BLaER1 (cell line): ENCODE results near the gene TRAF3.
A peak's percentile ranks its signal among the peaks of the same experiment; 100 is the strongest.

Source experiments
- H3K27ac ChIP-seq: shearing (Covaris generic); formaldehyde crosslinking; 2 replicates; pipeline ENCODE4 v1.8.1; 2022
- H3K27me3 ChIP-seq: shearing (Covaris generic); formaldehyde crosslinking; 2 replicates; pipeline ENCODE4 v1.8.1; 2022
- H3K36me3 ChIP-seq: shearing (Covaris generic); formaldehyde crosslinking; 2 replicates; pipeline ENCODE4 v1.8.1; 2022
- H3K4me1 ChIP-seq: shearing (Covaris generic); formaldehyde crosslinking; 2 replicates; pipeline ENCODE4 v1.8.1; 2022
- H3K4me2 ChIP-seq: shearing (Covaris generic); formaldehyde crosslinking; 2 replicates; pipeline ENCODE4 v1.8.1; 2022
- H3K4me3 ChIP-seq: shearing (Covaris generic); formaldehyde crosslinking; 2 replicates; pipeline ENCODE4 v1.8.1; 2022
- H3K9ac ChIP-seq: shearing (Covaris generic); formaldehyde crosslinking; 2 replicates; pipeline ENCODE4 v1.8.1; 2022
- H3K9me3 ChIP-seq: shearing (Covaris generic); formaldehyde crosslinking; 2 replicates; pipeline ENCODE4 v1.8.1; 2022
- H4K20me1 ChIP-seq: shearing (Covaris generic); formaldehyde crosslinking; 2 replicates; pipeline ENCODE4 v1.8.1; 2022
- Cebpa-rat ChIP-seq: shearing (Covaris generic); IDR thresholded peaks from 2 replicates; pipeline ENCODE4 v1.8.1; 2022

Gene TRAF3

DNA sequence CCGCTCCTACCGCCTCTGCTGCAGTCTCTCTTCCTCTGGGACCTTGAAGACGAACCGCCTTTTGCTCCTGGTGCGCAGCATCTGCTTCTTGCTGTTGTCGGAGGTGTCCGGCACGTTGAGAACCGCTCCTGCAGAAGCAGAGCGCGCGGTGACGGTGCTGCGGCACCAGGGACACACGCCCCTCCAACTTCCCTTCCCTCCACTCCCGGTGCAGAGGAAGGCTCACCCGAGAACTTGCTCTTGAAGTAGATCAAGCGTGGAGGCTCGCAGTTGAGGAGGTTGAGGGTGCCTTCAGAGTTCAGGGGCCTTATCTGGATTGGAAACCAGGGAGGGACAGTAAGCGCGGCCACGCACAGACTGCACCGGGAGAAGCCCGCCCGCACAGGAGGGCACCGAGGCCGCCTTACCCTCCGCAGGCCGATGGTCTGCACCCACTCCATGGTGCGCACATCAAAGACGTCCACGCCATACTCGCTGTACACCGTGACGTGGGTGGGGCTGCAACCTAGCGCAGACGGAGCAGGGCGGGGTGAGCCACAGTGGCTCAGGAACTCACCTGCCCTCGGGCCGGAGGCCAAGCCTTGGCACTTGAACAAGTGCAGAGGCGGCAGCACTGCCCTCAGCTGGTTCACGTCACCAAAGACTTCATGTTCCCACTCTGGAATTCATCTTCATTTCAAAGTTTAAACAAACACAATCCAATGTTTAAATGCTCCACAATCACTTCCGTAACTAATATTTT, 162.7 kb downstream of the TRAF3 start:
- H4K20me1 ChIP-seq = no peaks in the 10 kb centered on the region
- H3K4me1 ChIP-seq = peaks cover 50% of the 10 kb centered on the region
- no peaks in the 10 kb centered on the region for H3K27me3 ChIP-seq
- peak overlapping the region; percentile 68 for H3K4me2 ChIP-seq
- TF ChIP-seq Cebpa-rat = no peak
- H3K9me3 ChIP-seq = no peaks in the 10 kb centered on the region
- peaks cover 6% of the 10 kb centered on the region; the same call in 1 of the 2 replicates for H3K36me3 ChIP-seq
- H3K9ac ChIP-seq = no peak overlapping the region
- no peak overlapping the region for H3K27ac ChIP-seq
- H3K4me3 ChIP-seq = no peak overlapping the region

DNA sequence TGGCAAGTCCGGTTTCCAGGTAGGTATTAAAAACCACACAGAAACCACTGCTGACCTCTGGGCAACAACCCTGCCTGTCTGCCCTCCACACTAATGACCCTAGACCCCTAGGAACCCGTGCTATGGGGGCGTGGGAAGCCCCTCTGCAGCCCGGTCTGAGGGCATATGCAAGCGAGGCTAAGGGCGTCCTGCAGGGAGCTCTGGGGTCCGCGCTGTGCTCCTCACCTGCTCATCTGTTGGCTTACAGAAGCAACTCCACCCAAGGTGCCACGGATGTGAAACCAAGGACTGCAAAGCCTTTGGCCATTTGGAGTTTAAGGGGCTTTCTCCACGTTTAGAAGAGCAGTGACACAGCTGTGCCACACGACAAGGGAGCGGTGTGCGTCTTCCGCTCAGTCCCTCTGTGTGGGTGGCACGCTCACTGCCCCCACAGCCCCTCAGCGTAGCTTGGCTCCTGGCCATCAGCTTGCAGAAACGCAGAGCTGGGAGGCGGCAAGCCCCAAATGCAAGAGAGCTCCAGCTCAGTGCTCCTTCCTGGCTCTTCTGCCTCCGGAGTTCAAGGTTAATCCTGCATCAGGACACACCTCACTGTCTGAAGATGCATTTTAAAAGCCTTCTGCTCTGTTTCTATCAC, 163.6 kb downstream of the TRAF3 start:
- no peaks in the 10 kb centered on the region for H3K27me3 ChIP-seq
- H3K4me1 ChIP-seq = peaks cover 45% of the 10 kb centered on the region
- peaks cover 12% of the 10 kb centered on the region; the same call in 1 of the 2 replicates for H3K36me3 ChIP-seq
- H3K4me2 ChIP-seq = peak overlapping the region; percentile 0
- no peaks in the 10 kb centered on the region for H3K9me3 ChIP-seq
- H4K20me1 ChIP-seq = no peaks in the 10 kb centered on the region
- no peak for TF ChIP-seq Cebpa-rat
- no peak overlapping the region for H3K9ac ChIP-seq
- H3K4me3 ChIP-seq = no peak overlapping the region
- H3K27ac ChIP-seq = no peak overlapping the region

DNA sequence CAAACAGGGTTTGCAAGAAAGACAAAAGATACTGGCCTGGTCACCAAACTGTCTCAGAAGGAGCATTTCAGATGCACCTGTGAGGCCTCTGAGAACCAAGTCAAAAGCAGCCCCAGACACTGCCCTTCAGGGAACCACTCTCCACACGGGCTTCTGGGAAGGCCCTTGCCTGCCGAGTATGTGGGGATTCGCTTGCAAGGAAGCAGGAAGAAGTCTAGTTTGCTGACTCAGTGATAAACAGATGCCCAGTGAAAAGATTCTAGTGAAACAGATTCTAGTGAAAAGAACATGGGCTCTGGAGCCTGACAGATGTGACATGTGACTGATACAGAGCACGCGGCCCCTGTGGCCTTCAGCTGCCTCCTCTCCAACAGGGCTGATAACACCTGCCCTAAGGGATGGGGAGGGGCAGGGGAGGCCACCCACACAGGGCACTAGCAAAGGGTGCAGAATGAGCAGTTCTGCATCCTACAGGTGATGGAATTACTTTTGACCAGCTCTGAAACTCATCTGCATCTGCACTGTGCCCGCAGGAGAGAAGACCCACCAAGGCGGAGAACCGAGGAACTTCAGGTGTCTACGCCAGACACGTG, 164.3 kb downstream of the TRAF3 start:
- no peaks in the 10 kb centered on the region for H3K9me3 ChIP-seq
- H3K27ac ChIP-seq = no peak overlapping the region
- H3K36me3 ChIP-seq = peaks cover 16% of the 10 kb centered on the region
- no peaks in the 10 kb centered on the region for H3K27me3 ChIP-seq
- TF ChIP-seq Cebpa-rat = no peak
- H3K4me3 ChIP-seq = no peak overlapping the region
- peak overlapping the region; percentile 0 for H3K4me2 ChIP-seq
- H3K9ac ChIP-seq = no peak overlapping the region
- no peaks in the 10 kb centered on the region for H4K20me1 ChIP-seq
- peaks cover 42% of the 10 kb centered on the region for H3K4me1 ChIP-seq

DNA sequence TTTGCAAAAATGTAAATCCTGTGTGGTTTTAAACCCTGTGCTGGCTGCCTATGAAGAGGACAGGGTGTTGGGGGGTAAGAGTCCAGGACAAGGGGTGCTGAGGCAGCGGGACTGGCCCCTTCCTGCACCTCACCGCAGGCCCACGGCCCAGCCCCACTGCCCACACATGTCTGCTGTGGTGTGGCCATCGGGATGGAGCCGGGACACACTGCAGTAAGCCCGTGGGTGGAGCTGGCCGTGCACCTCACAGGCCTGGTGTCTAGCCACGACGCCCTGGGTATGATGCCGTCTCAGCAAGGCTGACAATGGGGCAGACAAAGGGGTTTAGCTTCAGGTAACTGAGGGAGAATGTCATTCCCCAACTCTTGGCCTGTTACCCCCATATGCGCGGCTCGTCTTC, 164.8 kb downstream of the TRAF3 start:
- Histone ChIP-seq H3K4me3 (no peak overlapping the region), H4K20me1 (no peaks in the 10 kb centered on the region), H3K9me3 (no peaks in the 10 kb centered on the region), H3K4me1 (peaks cover 45% of the 10 kb centered on the region), H3K36me3 (peaks cover 19% of the 10 kb centered on the region), H3K9ac (no peak overlapping the region), H3K27ac (no peak overlapping the region), H3K4me2 (no peak overlapping the region), H3K27me3 (no peaks in the 10 kb centered on the region)
- no peak for TF ChIP-seq Cebpa-rat

DNA sequence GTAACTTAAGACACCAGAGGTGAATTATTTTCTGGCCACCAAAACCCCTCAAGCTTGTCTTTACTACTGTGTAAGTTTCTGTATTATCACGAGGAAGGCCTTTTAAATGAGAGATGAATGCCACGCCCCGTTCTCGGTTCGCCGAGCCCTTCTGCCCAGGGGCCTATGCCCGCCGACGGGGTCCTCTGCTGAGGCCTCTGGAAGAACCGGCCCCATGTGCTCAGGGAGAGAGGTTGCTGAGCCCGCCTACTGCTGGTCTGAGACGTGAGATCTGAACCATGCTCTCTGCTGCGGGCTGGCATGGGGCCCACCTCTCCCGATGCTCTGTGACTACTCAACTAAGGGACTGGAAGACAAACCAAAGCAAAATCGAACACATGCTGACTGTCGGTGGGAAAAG, 166.2 kb downstream of the TRAF3 start:
- no peak for TF ChIP-seq Cebpa-rat
- Histone ChIP-seq H3K4me1 (peaks cover 45% of the 10 kb centered on the region), H4K20me1 (no peaks in the 10 kb centered on the region), H3K9me3 (no peaks in the 10 kb centered on the region), H3K27me3 (no peaks in the 10 kb centered on the region), H3K9ac (no peak overlapping the region), H3K36me3 (peaks cover 19% of the 10 kb centered on the region), H3K4me2 (no peak overlapping the region), H3K4me3 (no peak overlapping the region), H3K27ac (no peak overlapping the region)

DNA sequence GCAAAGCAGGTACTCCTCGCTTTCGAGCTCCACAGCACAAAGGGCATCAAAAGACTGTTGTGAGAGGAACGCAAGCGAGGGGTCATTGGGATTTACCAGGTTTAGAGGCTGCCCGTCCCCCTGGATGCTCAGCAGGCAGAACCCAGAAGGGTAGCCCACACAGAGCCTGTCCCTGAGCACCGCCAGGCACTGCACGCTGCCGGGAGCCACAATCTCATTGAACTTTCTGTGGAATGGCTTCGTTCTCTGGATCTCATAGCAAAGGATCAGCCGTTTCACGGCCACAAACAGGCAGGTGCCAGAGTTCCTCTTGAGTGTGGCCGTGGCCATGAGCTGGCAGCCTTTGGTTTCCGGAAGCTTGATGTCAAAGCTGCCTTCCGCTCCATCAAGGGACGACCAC, 166.7 kb downstream of the TRAF3 start:
- no peak for TF ChIP-seq Cebpa-rat
- Histone ChIP-seq H3K36me3 (peaks cover 19% of the 10 kb centered on the region), H3K4me3 (no peak overlapping the region), H3K27me3 (no peaks in the 10 kb centered on the region), H3K4me2 (no peak overlapping the region), H3K9me3 (no peaks in the 10 kb centered on the region), H4K20me1 (no peaks in the 10 kb centered on the region), H3K27ac (no peak overlapping the region), H3K9ac (no peak overlapping the region), H3K4me1 (peaks cover 50% of the 10 kb centered on the region)

DNA sequence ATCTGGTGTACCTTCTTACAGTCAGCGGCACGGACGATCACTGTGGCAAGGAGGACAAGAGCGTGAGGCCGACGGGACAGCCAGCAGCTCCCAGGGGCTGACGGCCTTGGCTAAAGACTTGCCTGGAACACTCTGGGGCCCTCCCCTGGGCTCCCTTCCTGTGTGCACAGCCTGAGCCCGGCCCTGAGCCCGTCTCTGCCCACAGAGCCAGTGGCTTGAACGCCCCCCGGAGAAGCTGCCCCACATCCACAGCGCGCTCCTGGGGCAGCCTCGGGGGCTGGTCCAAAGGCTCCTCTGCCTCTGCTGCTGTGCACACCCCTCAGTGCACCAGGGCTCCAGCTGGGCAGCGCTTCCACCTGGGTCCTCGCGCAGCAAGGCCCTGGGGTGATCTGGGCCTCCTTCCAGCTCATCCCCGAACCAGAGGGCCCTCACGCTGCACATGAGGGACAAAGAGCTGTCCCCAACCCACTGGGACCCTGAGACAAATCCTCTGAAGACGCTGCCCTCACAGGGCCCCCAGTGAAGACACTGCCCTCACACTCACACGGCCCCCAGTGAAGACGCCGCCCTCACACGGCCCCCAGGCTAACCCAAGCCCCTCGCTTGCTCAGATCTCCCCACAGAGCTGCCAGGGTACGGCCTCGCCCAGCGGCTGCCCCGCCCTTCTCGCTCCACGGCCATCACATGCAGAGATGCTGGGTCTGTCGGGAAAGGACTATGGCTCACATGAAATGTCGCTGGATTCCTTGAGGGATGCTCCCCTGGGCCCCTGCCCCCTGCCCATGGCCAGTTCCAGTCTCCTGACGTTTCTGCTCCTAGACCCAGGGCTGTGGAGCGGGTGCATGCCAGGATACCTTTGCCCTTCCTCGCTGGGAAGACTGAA, 167.4 kb downstream of the TRAF3 start:
- Histone ChIP-seq H3K27me3 (no peaks in the 10 kb centered on the region), H3K9ac (no peak overlapping the region), H3K4me1 (peaks cover 50% of the 10 kb centered on the region), H3K4me3 (no peak overlapping the region), H3K9me3 (no peaks in the 10 kb centered on the region), H4K20me1 (no peaks in the 10 kb centered on the region), H3K27ac (peak overlapping the region; percentile 4; the same call in 1 of the 2 replicates), H3K36me3 (peaks cover 19% of the 10 kb centered on the region), H3K4me2 (no peak overlapping the region)
- TF ChIP-seq Cebpa-rat = no peak

DNA sequence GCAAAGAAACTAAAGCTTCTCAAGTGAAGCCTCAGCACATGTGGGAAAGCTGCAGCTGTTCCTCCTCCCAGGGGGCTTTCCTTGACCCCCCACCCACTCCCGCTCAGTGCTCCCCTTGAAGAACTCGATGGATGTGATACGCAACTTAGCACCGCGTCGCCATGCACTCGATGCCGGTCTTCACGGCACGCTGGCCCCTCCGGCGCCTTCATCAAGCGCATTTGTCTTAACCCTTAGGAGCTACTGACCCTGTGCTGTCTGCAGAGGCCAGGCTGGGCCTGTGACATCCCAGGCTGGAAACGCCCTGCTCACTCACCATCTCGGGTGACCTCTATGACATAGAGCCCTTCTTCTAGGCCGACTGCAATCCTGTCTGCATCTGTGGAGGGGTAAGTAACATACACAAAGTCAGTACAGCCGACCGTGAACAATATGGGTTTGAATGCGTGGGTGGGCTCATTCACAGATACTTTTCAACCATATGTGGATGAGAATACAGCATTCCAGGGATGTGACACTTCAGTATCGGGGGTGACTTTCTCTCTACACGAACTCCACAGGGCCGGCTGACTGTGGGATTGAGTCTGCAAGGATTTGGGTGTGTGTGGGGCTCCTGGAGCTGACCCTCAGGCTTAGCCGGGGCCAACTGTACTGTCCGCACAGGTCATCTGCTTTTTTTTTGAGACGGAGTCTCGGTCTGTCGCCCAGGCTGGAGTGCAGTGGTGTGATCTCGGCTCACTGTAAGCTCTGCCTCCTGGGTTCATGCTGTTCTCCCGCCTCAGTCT, 168.3 kb downstream of the TRAF3 start:
- Histone ChIP-seq H3K27ac (no peak overlapping the region), H3K9me3 (no peaks in the 10 kb centered on the region), H3K4me2 (no peak overlapping the region), H3K36me3 (peaks cover 24% of the 10 kb centered on the region), H3K9ac (no peak overlapping the region), H4K20me1 (no peaks in the 10 kb centered on the region), H3K4me1 (peaks cover 50% of the 10 kb centered on the region), H3K27me3 (no peaks in the 10 kb centered on the region), H3K4me3 (no peak overlapping the region)
- TF ChIP-seq Cebpa-rat = no peak
